ENCODE results near the gene NDFIP1. TPM values are rescaled to one million over a fixed set of nuclear protein-coding genes. Genes with fewer than 3 reads are reported as not detected.
A peak's percentile ranks its signal among the peaks of the same experiment; 100 is the strongest.

NDFIP1 gene
- total and polyA plus RNA-seq, 12 donors: 26.7 to 313 (median 89.2) TPM

- intact Hi-C loops (cut with DNase I): no loop called here
- H3K27ac ChIP-seq: no peak overlapping the region
- H3K27me3 ChIP-seq: no peaks in the 10 kb centered on the region
- no peak for TF ChIP-seq POLR2A (IDR thresholded peaks at IDR 0.05)
- 71 to 73% (median 71%) methylated on average over 6 of the region's 6 CpGs for WGBS, 4 donors
- peaks cover 27 to 41% of the 10 kb centered on the region in 2 donors for H3K4me1 ChIP-seq (replicated peaks in 1 of 2)
- H3K36me3 ChIP-seq (replicated peaks in 1 of 2): no peaks in the 10 kb centered on the region
- H3K9me3 ChIP-seq (replicated peaks in 1 of 3): no peaks in the 10 kb centered on the region
- H3K4me3 ChIP-seq: peak overlapping the region in 1 of 4 donors; percentile 85
- no peak for DNase-seq
Observed at GRCh38 chr5:142110988-142111687, 2.6 kb downstream of the NDFIP1 start.

- no peaks in the 10 kb centered on the region for H3K9me3 ChIP-seq (replicated peaks in 1 of 3)
- H3K27me3 ChIP-seq: no peaks in the 10 kb centered on the region
- peaks cover 36 to 68% of the 10 kb centered on the region in 2 donors for H3K4me1 ChIP-seq (replicated peaks in 1 of 2)
- H3K36me3 ChIP-seq (replicated peaks in 1 of 2): no peaks in the 10 kb centered on the region
- H3K27ac ChIP-seq: peak overlapping the region in 1 of 5 donors; percentile 17
- H3K4me3 ChIP-seq: no peak overlapping the region
- DNase-seq: no peak
- intact Hi-C loops (cut with DNase I): no loop called here
- TF ChIP-seq CTCF (IDR thresholded peaks at IDR 0.05) (no peak), POLR2A (IDR thresholded peaks at IDR 0.05) (no peak)
- 86 to 97% (median 90%) methylated on average over 1 of the region's 1 CpG for WGBS, 4 donors
Observed at GRCh38 chr5:142114687-142115086, 6.1 kb downstream of the NDFIP1 start.

- Histone ChIP-seq H3K4me1 (replicated peaks in 1 of 2) (peaks cover 35 to 70% of the 10 kb centered on the region in 2 donors), H3K27me3 (no peaks in the 10 kb centered on the region), H3K27ac (no peak overlapping the region), H3K4me3 (no peak overlapping the region), H3K36me3 (replicated peaks in 1 of 2) (no peaks in the 10 kb centered on the region), H3K9me3 (replicated peaks in 1 of 3) (no peaks in the 10 kb centered on the region)
- no peak for DNase-seq
- intact Hi-C loops (cut with DNase I): no loop called here
- WGBS, 4 donors: 94 to 96% (median 95%) methylated on average over 4 of the region's 4 CpGs
- no peak for TF ChIP-seq POLR2A (IDR thresholded peaks at IDR 0.05)
- TF ChIP-seq CTCF (IDR thresholded peaks at IDR 0.05): no peak
Observed at GRCh38 chr5:142115937-142116614, 7.5 kb downstream of the NDFIP1 start.

- intact Hi-C loops (cut with DNase I): no loop called here
- Histone ChIP-seq H3K27me3 (no peaks in the 10 kb centered on the region), H3K4me1 (replicated peaks in 1 of 2) (peaks cover 30 to 59% of the 10 kb centered on the region in 2 donors), H3K9me3 (replicated peaks in 1 of 3) (no peaks in the 10 kb centered on the region), H3K36me3 (replicated peaks in 1 of 2) (no peaks in the 10 kb centered on the region), H3K27ac (peak overlapping the region in 1 of 5 donors; percentile 4), H3K4me3 (no peak overlapping the region)
- TF ChIP-seq POLR2A (IDR thresholded peaks at IDR 0.05) (no peak), CTCF (IDR thresholded peaks at IDR 0.05) (no peak)
- WGBS, 4 donors: 71 to 77% (median 75%) methylated on average over 5 of the region's 5 CpGs
- DNase-seq: no peak
Observed at GRCh38 chr5:142117579-142118151, 9.1 kb downstream of the NDFIP1 start.

Data from adrenal gland (tissue), 12 donors.